HG03175 (cell line): ENCODE results near the gene GRIN3A.
"Not testable (repeated sequence)": the region's sequence is repeated elsewhere in the genome, so short reads cannot be mapped to it uniquely, and the experiment has no call there.

Experiments used
- ATAC-seq: cut with Tn5 transposase; IDR thresholded peaks from one replicate; pipeline ENCODE4 v1.9.1; 2021; ENCODE audit warnings: mild to moderate bottlenecking, moderate library complexity; ENCODE audit not compliant: unreplicated experiment

GRIN3A gene

GRCh38 chr9:101585740-101586139 lies 152.7 kb downstream of the GRIN3A start:
- ATAC-seq, result no peak

DNA sequence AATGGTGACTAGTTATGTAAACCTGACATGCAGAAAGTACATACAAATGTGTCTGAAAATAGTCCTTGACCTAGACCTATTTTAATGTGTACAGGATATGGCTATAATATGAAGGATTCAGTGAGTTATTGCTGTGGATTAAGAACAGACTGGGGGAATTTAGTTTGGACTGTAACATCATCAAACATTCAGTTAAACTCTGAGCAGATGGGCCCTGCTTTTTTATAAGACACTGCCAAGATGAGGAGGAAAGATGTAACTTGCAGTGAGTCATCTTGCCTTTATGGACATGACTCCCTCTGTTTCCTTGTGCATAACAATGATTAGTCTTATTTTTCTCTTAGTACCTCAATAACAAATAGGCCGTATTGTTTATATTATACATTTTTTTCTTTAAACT lies 155.9 kb downstream of the GRIN3A start:
- no peak for ATAC-seq

DNA sequence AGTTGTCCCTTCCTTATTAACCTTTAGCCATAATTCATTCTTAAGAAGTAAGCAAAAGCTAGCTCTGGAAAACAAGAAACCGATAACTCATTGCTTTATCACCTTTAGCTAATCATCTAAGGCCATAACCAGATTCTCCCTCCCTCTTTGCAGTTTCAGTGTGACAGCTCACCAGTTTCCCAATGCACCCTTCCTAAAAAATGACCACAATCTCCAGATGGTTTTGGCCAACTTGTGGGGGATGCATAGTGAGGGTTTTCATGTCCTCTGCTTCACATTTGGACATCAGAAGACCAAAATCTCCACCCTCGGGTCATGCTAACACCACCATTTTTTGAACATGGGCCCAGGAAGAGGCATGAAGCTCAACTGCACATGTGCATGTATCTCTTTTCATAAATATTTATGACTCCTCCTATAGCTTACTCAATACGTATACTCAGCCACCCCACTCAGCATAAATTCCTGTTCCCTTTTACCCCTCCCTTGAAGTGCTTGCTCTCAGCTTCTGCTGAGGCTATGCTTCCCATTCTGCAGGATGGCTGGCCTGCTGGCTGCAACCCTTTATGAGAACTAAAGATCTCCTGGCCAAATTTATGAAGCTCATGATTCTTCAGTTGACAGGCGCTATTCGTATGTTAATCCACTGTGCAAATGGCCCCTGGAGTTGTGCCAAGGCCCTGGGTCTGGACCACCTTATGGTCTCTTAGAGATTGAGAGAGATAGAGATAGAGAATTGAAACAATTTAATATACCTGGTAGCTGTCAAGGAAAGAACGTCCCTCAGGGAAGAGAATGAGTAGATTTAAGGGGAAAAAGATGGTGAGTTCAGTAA lies 158.5 kb downstream of the GRIN3A start:
- ATAC-seq, result no peak

- peak; percentile 71 for ATAC-seq
Observed at GRCh38 chr9:101578378-101578777, 160.1 kb downstream of the GRIN3A start.

DNA sequence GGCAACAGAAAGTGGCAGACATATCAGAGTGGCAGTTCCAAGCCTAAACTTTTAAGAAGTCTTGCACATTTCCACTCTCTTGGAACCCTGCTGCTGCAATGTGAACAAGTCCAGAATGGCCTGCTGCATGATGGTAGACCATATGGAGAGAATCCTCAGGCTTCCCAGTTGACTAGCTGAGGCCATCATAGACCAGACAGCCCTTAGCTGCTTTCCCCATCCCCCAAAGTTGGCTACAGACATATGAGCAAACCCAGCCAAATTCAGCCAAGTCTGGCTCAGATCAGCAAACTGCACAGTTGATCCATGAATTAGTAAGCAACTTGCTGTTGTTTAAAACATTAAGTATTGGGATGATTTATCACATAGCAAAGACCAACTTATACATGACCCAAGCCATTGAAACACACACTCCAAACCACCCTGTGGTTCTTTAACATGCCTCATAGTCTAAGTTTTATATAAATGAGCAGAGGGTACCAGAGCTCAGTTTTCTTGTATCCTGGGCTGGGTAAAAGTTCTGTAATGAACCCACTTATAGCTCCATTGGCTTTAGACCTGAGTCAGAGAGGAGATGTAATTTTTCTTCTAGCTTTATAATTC lies 163.6 kb downstream of the GRIN3A start:
- ATAC-seq, result no peak

GRCh38 chr9:101572316-101572715 lies 166.1 kb downstream of the GRIN3A start:
- ATAC-seq, result no peak

- no peak for ATAC-seq
Observed at GRCh38 chr9:101571114-101571513, 167.3 kb downstream of the GRIN3A start.

GRCh38 chr9:101569741-101570501 lies 168.5 kb downstream of the GRIN3A start:
- no peak for ATAC-seq

DNA sequence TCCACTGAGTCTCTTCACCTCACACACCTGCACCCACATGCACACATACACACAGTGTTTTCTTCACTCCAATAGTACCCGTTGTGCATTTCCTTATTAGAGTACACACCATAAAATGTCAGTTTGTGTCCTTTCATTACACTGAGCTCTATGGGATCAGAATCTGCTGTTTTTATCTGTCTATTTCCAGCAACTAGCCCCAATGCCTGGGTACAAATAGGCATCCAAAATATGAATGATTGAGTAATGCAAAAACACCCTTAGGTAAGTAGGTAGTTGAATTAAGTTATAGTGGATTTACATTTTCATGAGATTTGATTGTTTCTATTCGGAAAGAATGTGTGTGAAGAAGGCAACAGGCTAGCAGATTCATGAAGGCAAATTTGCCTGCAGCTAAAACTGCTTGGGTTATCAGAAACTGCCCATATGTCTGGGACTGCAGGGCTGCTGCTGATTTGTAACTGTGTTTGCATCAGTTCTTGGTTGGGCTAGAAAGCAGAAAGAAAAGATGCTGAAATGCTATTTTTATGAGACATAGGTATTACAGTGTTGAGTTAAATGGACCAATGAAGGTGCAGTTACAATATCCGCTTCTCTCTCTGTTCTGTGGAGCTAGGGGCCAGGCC lies 170.6 kb downstream of the GRIN3A start:
- no peak for ATAC-seq

- ATAC-seq, result no peak
Observed at GRCh38 chr9:101566904-101567724, 171.3 kb downstream of the GRIN3A start.

- no peak for ATAC-seq
Observed at GRCh38 chr9:101564252-101564651, 174.2 kb downstream of the GRIN3A start.

GRCh38 chr9:101562966-101563365 lies 175.5 kb downstream of the GRIN3A start:
- no peak for ATAC-seq

- no peak for ATAC-seq
Observed at GRCh38 chr9:101561740-101562139, 176.7 kb downstream of the GRIN3A start.

GRCh38 chr9:101549472-101550098 lies 188.9 kb downstream of the GRIN3A start:
- ATAC-seq, result not testable (repeated sequence)

DNA sequence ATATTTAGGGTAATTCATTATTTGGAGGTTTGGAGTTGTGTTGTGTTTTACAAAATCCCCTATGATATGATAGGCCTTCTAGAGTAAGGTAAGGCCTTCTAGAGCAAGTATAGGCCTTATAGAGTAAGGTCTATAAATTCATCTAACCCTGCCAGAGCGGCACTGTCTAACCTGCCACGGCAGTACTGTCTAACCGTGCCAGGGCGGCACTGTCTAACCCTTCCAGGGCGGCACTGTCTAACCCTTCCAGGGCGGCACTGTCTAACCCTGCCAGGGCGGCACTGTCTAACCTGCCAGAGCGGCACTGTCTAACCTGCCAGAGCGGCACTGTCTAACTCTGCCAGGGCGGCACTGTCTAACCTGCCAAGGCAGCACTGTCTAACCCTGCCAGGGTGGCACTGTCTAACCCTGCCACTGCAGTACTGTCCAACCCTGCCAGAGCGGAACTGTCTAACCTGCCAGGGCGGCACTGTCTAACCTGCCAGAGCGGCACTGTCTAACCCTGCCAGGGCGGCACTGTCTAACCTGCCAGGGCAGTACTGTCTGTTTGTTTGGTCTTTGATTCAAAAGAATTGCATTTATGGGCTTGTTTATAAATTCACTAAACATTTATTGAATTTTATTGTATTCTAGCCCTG lies 195.2 kb downstream of the GRIN3A start:
- ATAC-seq, result no peak

GRCh38 chr9:101540069-101540468 lies 198.4 kb downstream of the GRIN3A start:
- no peak for ATAC-seq

GRCh38 chr9:101536938-101537337 lies 201.5 kb downstream of the GRIN3A start:
- no peak for ATAC-seq

GRCh38 chr9:101536351-101536750 lies 202.1 kb downstream of the GRIN3A start:
- no peak for ATAC-seq
